Activated CD4-positive, alpha-beta T cell treated with anti-CD3 and anti-CD28 coated beads for 36 hours (primary cell): ENCODE measurements around the gene CERS3. TPM values are rescaled to one million over a fixed set of nuclear protein-coding genes. Genes with fewer than 3 reads are reported as not detected.

Experiments
- ATAC-seq: fragments of 200-7000 bp; cut with Tn5 transposase; one replicate; pipeline ENCODE4 v1.10.0; 2021; ENCODE audit warnings: mild to moderate bottlenecking, moderate library complexity
- CTCF ChIA-PET: fragments of 350-600 bp; sonication (Branson Sonifier 250); formaldehyde crosslinking; loops from one replicate; lab custom pipeline; 2021; ENCODE audit warnings: antibody characterized with exemption; lab: Charles Lee
- POLR2A ChIA-PET: fragments of 350-600 bp; sonication (Branson Sonifier 250); formaldehyde crosslinking; loops from one replicate; lab custom pipeline; 2021; ENCODE audit warnings: antibody characterized with exemption, inconsistent platforms; lab: Charles Lee
- DNase-seq: peaks from one replicate; pipeline ENCODE4 v3.0.0-alpha.2; 2020
- H3K27ac Mint-ChIP-seq: one replicate; pipeline ENCODE4 v1.8.0; 2021; ENCODE audit warnings: mixed read lengths
- H3K27me3 Mint-ChIP-seq: one replicate; pipeline ENCODE4 v1.8.0; 2021; ENCODE audit warnings: mixed read lengths
- H3K36me3 Mint-ChIP-seq: one replicate; pipeline ENCODE4 v1.8.0; 2021; ENCODE audit warnings: low read depth, mixed read lengths
- H3K4me1 Mint-ChIP-seq: one replicate; pipeline ENCODE4 v1.8.0; 2021; ENCODE audit warnings: mixed read lengths
- H3K4me3 Mint-ChIP-seq: one replicate; pipeline ENCODE4 v1.8.0; 2021; ENCODE audit warnings: mild to moderate bottlenecking, moderate library complexity, mixed read lengths
- H3K9me3 Mint-ChIP-seq: one replicate; pipeline ENCODE4 v1.8.0; 2021; ENCODE audit warnings: low read depth, mixed read lengths
- intact Hi-C, 2 experiments: fragments of 100-400 bp; cut with DNase I in 1 of 2; cut with micrococcal nuclease in 1 of 2; formaldehyde crosslinking; loops; one replicate each; pipeline versions ENCODE4 v1.14.2 to v1.15.1; 2022 to 2024; cut with DNase I, micrococcal nuclease
- total RNA-seq, 2 experiments: library from RNA; stranded (reverse); gene quantifications; one replicate each; pipeline ENCODE4 v1.2.3, GENCODE V29; 2021

Gene CERS3
- total RNA-seq, 2 experiments from 2014 or later, result 0.41 to 0.60 TPM

DNA sequence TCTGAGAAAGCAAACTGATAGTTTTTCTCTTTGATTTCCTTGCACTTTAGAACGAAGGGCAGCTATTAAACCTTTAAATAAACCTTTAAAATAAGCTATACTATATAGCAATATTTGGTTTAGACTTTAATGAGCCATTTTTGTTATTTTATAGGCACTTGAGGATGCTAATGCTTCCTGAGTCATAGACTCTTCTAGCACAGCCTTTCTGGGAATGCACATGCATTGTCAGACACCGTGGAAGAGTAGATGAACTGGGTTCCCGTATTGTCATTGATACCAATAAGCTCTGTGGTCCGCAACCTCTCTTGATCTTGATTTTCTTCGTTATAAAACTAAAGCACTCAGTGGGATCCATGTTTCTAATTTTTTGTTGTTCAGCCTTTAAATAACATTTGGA is 27.6 kb downstream of the CERS3 start:
- Mint-ChIP-seq H3K9me3 (no peaks in the 10 kb centered on the region), H3K4me3 (no peak overlapping the region), H3K36me3 (no peaks in the 10 kb centered on the region), H3K27me3 (no peaks in the 10 kb centered on the region), H3K4me1 (no peaks in the 10 kb centered on the region), H3K27ac (no peak overlapping the region)
- intact Hi-C loops, result no loop called here
- ChIA-PET CTCF (interaction anchor here (1.0 kb wide), 1 partner anchor 20 kb away, joined by 3 read pairs; no protein-coding TSS in a partner anchor), POLR2A (no interaction called here)
- DNase-seq, result no peak
- no peak for ATAC-seq

GRCh38 chr15:100500226-100500990 is 28.3 kb downstream of the CERS3 start:
- no peaks in the 10 kb centered on the region for H3K9me3 Mint-ChIP-seq
- no peaks in the 10 kb centered on the region for H3K4me1 Mint-ChIP-seq
- intact Hi-C loops, result no loop called here
- no peak for ATAC-seq
- H3K36me3 Mint-ChIP-seq, result no peaks in the 10 kb centered on the region
- CTCF ChIA-PET, result interaction anchor here (0.9 kb wide), 1 partner anchor 11 kb away, joined by 4 read pairs; no protein-coding TSS in a partner anchor
- H3K27ac Mint-ChIP-seq, result no peak overlapping the region
- POLR2A ChIA-PET, result no interaction called here
- no peaks in the 10 kb centered on the region for H3K27me3 Mint-ChIP-seq
- DNase-seq, result no peak
- no peak overlapping the region for H3K4me3 Mint-ChIP-seq

DNA sequence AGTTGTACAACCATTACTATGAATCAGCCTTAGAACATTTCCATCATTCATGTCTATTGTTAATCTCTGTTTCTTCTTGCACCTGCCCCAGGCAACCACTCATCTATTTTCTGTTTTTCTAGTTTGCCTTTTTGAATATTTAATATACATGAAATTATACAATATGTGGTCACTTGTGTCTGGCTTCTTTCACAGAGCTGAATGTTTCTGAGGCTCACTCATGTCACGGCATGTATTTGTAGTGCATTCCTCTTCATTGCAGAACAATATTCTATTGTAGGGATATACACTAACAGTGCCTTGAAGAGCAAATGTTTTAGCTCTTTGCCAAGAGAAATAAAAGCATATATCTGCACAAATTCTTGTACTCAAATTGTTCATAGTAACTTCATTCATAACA is 32.9 kb downstream of the CERS3 start:
- Mint-ChIP-seq H3K27me3 (no peaks in the 10 kb centered on the region), H3K36me3 (no peaks in the 10 kb centered on the region), H3K4me3 (no peak overlapping the region), H3K27ac (no peak overlapping the region), H3K9me3 (no peaks in the 10 kb centered on the region), H3K4me1 (no peaks in the 10 kb centered on the region)
- ATAC-seq (no peak), DNase-seq (no peak)
- intact Hi-C loops, result no loop called here
- ChIA-PET CTCF (interaction anchor here (0.6 kb wide), 1 partner anchor 68 kb away, joined by 3 read pairs; no protein-coding TSS in a partner anchor), POLR2A (no interaction called here)

GRCh38 chr15:100493213-100493612 is 35.5 kb downstream of the CERS3 start:
- no peaks in the 10 kb centered on the region for H3K27me3 Mint-ChIP-seq
- no peaks in the 10 kb centered on the region for H3K4me1 Mint-ChIP-seq
- peak; percentile 10 for DNase-seq
- H3K9me3 Mint-ChIP-seq, result no peaks in the 10 kb centered on the region
- H3K36me3 Mint-ChIP-seq, result no peaks in the 10 kb centered on the region
- no peak overlapping the region for H3K4me3 Mint-ChIP-seq
- peak; percentile 55 for ATAC-seq
- intact Hi-C loops, result no loop called here
- no peak overlapping the region for H3K27ac Mint-ChIP-seq
- ChIA-PET CTCF (no interaction called here), POLR2A (no interaction called here)

DNA sequence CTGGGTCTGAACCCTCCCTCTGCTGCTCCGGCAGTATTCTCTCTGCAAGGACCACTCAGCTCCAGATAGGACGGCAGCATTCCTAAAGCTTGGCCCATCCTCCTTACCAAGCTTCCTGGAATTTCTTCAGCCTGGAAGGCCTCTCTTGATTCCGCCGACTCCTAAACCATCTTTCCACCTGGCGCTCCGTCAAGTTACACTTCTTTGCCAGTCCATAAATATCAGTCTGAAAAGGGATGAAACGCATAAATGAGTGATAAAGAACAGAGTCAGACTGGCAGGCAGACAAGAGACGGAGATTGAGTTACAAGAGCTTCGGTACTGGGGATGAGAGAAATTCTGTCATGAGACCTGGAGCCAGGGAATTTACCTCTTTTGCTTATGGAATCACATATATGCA is 44.3 kb downstream of the CERS3 start:
- H3K36me3 Mint-ChIP-seq, result peaks cover under 1% of the 10 kb centered on the region
- ATAC-seq (no peak), DNase-seq (no peak)
- ChIA-PET POLR2A (no interaction called here), CTCF (interaction anchor here (0.7 to 1.2 kb wide), 2 partner anchors 9 to 25 kb away, joined by 3 read pairs; no protein-coding TSS in a partner anchor)
- H3K27ac Mint-ChIP-seq, result no peak overlapping the region
- H3K4me3 Mint-ChIP-seq, result no peak overlapping the region
- H3K27me3 Mint-ChIP-seq, result no peaks in the 10 kb centered on the region
- no peaks in the 10 kb centered on the region for H3K4me1 Mint-ChIP-seq
- intact Hi-C loops, result no loop called here
- no peaks in the 10 kb centered on the region for H3K9me3 Mint-ChIP-seq

DNA sequence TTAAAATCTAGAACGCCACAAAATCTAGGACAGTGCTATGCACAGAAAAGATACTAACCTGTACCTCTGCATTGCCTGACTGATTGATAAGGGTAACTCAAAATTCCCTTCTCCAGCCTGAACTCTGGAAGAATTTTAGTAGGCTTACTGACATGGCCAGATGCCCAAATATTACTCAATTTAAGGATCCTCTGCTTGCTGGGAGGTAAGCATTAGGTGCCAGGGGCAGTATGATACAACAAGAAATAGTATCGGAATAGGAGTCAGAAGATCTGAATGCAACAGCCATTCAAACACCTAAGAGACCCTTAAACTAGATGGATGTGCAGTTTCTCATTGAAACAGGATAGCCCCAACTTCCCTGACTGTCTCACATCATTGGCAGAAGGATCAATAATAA is 45.4 kb downstream of the CERS3 start:
- peaks cover 7% of the 10 kb centered on the region for H3K9me3 Mint-ChIP-seq
- no peaks in the 10 kb centered on the region for H3K4me1 Mint-ChIP-seq
- CTCF ChIA-PET, result no interaction called here
- POLR2A ChIA-PET, result no interaction called here
- ATAC-seq (no peak), DNase-seq (no peak)
- no peaks in the 10 kb centered on the region for H3K27me3 Mint-ChIP-seq
- no peak overlapping the region for H3K27ac Mint-ChIP-seq
- H3K4me3 Mint-ChIP-seq, result no peak overlapping the region
- H3K36me3 Mint-ChIP-seq, result peaks cover 12% of the 10 kb centered on the region
- intact Hi-C loops, result no loop called here

DNA sequence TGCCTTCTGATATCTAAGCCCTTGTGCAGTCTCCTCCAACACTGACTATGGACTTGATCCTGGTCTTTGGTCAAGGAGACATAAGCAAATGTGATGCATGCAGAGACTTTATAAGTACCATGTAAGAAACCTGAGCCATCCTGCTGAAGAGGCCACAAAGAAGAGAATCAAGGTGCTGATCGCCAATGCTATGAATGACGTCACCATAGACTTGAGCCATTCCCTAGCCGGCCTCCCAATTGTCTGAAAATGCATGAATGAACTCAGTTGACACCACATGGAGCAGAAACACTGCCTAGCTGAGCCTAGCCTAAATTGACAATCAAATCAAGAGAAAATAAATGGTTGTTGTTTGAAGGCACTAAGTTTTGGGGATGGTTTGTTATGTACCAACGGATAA is 51.9 kb downstream of the CERS3 start:
- no peak overlapping the region for H3K27ac Mint-ChIP-seq
- ChIA-PET CTCF (no interaction called here), POLR2A (no interaction called here)
- no peaks in the 10 kb centered on the region for H3K27me3 Mint-ChIP-seq
- peaks cover 36% of the 10 kb centered on the region for H3K36me3 Mint-ChIP-seq
- peaks cover 17% of the 10 kb centered on the region for H3K9me3 Mint-ChIP-seq
- H3K4me3 Mint-ChIP-seq, result no peak overlapping the region
- ATAC-seq (no peak), DNase-seq (no peak)
- no peaks in the 10 kb centered on the region for H3K4me1 Mint-ChIP-seq
- intact Hi-C loops, result no loop called here

DNA sequence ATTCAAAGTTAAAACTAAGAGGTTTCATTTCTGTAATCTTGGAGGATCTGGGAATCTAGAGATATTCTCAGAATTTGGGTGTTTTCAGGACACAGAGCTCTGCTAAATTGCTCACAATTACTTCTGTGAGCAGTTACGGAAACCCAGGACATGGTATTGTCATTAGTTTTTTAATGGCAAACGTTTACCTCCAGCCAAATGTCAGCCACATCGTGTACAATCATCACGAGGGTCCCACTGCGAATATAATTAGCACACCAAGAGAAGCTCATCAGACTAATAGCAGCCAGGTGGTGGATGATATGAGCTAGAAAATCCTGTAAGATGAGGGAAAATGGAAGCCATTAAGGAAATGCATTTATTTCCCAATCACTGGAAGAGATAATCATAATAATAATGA is 56.0 kb downstream of the CERS3 start:
- ChIA-PET POLR2A (no interaction called here), CTCF (no interaction called here)
- intact Hi-C loops, result no loop called here

DNA sequence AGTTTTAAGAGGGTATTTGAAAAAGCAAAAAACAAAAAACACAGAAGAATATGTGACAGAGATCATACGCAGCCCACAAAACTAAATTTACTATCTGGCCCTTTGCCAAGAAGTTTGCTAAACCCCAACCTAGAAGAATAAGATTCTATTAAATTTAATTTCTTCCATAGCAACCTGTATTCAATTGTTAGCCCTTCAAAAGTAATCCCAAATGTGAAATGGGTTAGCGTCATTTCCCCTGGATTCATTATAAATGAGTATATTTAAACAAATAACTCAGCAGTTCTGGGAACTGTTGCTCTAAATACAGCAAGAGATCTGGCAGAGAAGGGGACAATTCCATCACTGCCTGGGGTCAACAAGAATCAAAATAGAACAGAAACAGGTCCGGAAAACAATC is 56.8 kb downstream of the CERS3 start:
- Mint-ChIP-seq H3K36me3 (peaks cover 16% of the 10 kb centered on the region), H3K4me3 (no peak overlapping the region), H3K4me1 (no peaks in the 10 kb centered on the region), H3K27ac (no peak overlapping the region), H3K9me3 (peaks cover 5% of the 10 kb centered on the region), H3K27me3 (no peaks in the 10 kb centered on the region)
- intact Hi-C loops, result no loop called here
- no peak for ATAC-seq
- POLR2A ChIA-PET, result no interaction called here
- DNase-seq, result no peak
- CTCF ChIA-PET, result no interaction called here

More for the DNA sequence above, 56.0 kb downstream of the CERS3 start:
- DNase-seq (no peak), ATAC-seq (no peak)
- H3K27ac Mint-ChIP-seq, result no peak overlapping the region
- H3K27me3 Mint-ChIP-seq, result no peaks in the 10 kb centered on the region
- no peaks in the 10 kb centered on the region for H3K4me1 Mint-ChIP-seq
- H3K4me3 Mint-ChIP-seq, result no peak overlapping the region
- H3K9me3 Mint-ChIP-seq, result peaks cover 5% of the 10 kb centered on the region
- H3K36me3 Mint-ChIP-seq, result peaks cover 22% of the 10 kb centered on the region

- peaks cover 2% of the 10 kb centered on the region for H3K9me3 Mint-ChIP-seq
- H3K27me3 Mint-ChIP-seq, result no peaks in the 10 kb centered on the region
- ChIA-PET POLR2A (no interaction called here), CTCF (no interaction called here)
- DNase-seq (no peak), ATAC-seq (no peak)
- intact Hi-C loops, result no loop called here
- H3K36me3 Mint-ChIP-seq, result peaks cover 9% of the 10 kb centered on the region
- no peak overlapping the region for H3K4me3 Mint-ChIP-seq
- peaks cover 11% of the 10 kb centered on the region for H3K4me1 Mint-ChIP-seq
- no peak overlapping the region for H3K27ac Mint-ChIP-seq
Observed at GRCh38 chr15:100468285-100468684, 60.5 kb downstream of the CERS3 start.

DNA sequence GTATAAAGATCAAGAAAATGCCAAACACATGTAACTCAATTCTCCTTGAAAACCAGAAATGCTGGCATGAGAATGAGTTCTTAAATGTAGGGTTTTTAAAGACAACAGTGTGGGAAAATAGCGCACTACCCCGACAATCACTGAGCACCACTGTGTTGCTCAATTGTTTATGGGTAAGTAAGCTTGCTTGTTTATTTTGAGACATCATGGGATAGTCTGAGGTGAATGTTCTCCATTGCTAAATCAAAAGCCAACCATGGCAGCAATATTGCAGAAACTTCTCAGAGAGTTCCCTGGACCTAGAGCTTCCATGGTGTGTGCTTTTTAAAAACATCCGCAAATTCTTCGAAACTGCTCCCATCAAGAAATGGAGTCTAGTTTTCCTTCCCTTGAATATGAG is 62.7 kb downstream of the CERS3 start:
- intact Hi-C loops, result no loop called here
- Mint-ChIP-seq H3K4me1 (peaks cover 11% of the 10 kb centered on the region), H3K9me3 (no peaks in the 10 kb centered on the region), H3K4me3 (no peak overlapping the region), H3K27me3 (no peaks in the 10 kb centered on the region), H3K27ac (no peak overlapping the region), H3K36me3 (no peaks in the 10 kb centered on the region)
- CTCF ChIA-PET, result interaction anchor here (0.7 kb wide), 1 partner anchor 1255 kb away, joined by 3 read pairs; no protein-coding TSS in a partner anchor
- ATAC-seq (no peak), DNase-seq (no peak)
- POLR2A ChIA-PET, result no interaction called here

GRCh38 chr15:100464888-100465287 is 63.9 kb downstream of the CERS3 start:
- DNase-seq, result peak; percentile 6
- H3K27ac Mint-ChIP-seq, result no peak overlapping the region
- no peaks in the 10 kb centered on the region for H3K27me3 Mint-ChIP-seq
- no peak overlapping the region for H3K4me3 Mint-ChIP-seq
- ChIA-PET CTCF (interaction anchor here (0.5 to 2.0 kb wide), 2 partner anchors 19 to 115 kb away, joined by 3 to 8 read pairs; no protein-coding TSS in a partner anchor), POLR2A (no interaction called here)
- intact Hi-C loops, result no loop called here
- no peaks in the 10 kb centered on the region for H3K36me3 Mint-ChIP-seq
- peaks cover 11% of the 10 kb centered on the region for H3K4me1 Mint-ChIP-seq
- no peak for ATAC-seq
- H3K9me3 Mint-ChIP-seq, result no peaks in the 10 kb centered on the region
